Activated CD8-positive, alpha-beta memory T cell treated with anti-CD3 and anti-CD28 coated beads for 48 hours (primary cell): ENCODE data around the gene PAOX.
"Not testable (repeated sequence)": the region's sequence is repeated elsewhere in the genome, so short reads cannot be mapped to it uniquely, and the experiment has no call there.

Source experiments
- DNase-seq, 3 experiments: peaks; one replicate each; pipeline ENCODE4 v3.0.0-alpha.2; 2020; ENCODE audit warnings: low read depth in 2 of 3, low spot score in 2 of 3

PAOX gene

DNA sequence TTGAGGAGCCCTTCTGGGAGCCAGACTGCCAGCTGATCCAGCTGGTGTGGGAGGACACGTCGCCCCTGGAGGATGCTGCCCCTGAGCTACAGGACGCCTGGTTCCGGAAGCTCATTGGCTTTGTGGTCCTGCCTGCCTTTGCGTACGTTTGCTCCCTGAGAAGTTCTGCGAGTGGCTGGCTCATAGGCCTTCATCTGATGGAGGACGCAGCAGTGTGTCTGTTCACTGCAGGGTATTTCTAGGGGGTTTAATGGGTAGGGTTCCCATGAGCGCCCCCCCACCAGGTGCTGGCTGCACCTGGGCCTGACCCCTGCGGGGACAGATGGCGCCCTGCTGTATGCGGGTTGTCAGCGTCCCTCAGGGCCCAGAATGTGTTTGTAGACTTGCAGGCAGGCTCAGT is 5.0 kb downstream of the PAOX start:
- no peak for DNase-seq

DNA sequence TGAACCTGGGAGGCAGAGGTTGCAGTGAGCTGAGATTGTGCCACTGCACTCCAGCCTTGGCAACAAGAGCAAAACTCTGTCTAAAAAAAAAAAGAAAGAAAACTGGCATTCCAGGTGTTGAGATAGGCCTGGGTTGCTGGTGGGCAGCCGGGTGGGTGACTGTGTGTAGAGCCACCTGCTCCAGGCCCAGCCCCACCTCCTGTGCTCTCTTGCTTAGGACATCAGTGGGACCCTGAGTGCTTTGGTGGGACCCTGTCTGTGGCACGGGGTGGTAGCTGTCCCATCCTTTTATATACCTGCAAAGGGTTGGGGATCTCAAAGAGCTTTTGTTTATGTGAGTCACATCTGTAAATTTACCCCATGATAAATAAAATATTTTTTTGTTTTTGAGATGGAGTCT is 6.2 kb downstream of the PAOX start:
- DNase-seq, result no peak

DNA sequence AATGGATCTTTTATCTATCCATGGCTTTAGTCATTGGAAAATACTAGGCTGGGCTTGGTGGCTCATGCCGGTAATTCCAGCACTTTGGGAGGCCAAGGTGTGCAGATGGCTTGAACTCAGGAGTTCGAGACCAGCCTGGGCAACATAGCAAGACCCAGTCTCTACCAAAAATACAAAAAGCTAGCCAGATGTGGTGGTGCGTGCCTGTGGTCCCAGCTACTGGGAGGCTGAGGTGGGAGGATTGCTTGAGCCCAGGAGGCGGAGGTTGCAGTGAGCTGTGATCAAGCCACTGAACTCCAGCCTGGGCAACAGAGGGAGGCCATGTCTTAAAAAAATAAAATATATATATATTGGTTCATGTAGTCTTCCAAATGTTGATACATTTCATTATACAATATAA is 7.9 kb downstream of the PAOX start:
- DNase-seq, result not testable (repeated sequence)

- no peak for DNase-seq
These were observed 9.3 kb downstream of the PAOX start for GRCh38 chr10:133388236-133388972.

GRCh38 chr10:133388973-133389818 is 10.1 kb downstream of the PAOX start:
- no peak for DNase-seq

DNA sequence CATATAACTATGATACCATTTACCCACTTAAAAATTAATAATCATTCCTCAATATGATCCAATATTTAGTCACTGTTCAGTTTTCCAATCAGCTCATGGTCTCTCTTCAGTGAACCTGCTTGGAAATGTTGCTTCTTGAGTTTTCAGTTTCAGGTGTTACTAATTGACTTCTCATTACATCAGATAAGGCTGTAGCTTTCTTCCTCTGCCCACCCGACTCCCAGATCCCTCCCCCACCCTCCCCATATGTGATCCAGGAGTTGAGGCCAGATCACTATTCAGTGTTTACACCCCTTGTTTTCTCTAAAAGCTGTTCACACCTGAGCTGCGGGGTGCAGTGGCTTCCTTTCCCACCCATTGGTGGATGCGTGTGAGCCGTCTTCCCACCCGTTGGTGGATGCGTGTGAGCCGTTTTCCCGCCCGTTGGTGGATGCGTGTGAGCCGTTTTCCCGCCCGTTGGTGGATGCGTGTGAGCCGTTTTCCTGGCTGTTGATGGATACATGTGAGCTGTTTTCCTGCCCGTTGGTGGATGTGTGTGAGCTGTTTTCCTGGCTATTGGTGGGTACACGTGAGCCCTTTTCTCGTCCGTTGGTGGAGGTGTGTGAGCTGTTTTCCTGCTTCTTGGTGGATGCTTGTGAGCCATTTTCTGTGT is 11.7 kb downstream of the PAOX start:
- DNase-seq, result no peak

DNA sequence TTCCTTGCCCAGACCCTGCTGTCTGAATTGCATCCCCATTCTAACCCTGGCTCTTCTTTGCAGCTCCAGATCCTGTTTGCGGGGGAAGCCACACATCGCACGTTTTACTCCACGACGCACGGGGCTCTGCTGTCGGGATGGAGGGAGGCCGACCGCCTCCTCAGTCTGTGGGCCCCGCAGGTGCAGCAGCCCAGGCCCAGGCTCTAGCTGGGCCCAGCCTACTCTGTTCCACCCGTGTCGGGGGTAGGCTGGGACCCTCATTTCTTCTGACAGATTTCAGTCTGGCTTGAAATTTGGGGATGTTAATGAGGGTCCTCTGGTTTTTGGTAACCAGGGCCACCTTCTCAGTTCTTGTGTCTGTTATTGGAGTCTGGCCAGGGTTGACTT is 12.2 kb downstream of the PAOX start:
- DNase-seq, result no peak

GRCh38 chr10:133391761-133392518 is 12.9 kb downstream of the PAOX start:
- DNase-seq, result no peak

GRCh38 chr10:133393401-133394063 is 14.5 kb downstream of the PAOX start:
- no peak for DNase-seq

DNA sequence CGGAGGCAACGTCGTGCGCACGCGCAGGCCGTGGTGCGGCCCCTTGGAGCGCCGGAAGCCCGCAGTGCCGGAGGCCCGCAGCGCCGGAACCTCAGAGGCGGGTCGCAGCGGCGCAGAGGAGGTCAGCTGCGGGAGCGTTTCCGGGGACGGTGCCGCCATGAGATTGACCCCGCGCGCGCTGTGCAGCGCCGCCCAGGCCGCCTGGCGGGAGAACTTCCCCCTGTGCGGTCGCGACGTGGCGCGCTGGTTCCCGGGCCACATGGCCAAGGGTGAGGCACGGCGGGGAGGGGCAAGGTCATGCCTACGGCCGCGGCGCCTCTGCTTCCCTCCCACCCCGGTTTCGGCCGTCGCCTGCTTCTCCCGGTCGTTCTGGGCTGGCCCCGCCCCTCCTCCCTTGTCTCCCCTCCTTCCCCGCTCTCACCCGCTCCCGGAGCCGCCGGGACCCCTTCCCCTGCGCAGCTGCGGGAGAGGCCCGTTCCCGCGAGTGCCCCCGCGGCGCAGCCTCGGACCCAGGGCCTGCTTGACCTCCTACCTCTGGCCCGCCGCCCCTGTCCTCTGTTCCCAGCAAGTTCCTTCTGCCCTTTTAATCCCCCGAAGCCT is 15.1 kb downstream of the PAOX start, which contains the start of gene MTG1:
Gene MTG1, plus strand, starts transcription at position 94 of the 600 bp plus-strand sequence. Its CDS starts 64 bp downstream, at position 158.
- peak; percentile 72 to 94 (median 92) for DNase-seq

- DNase-seq, result no peak
These were observed 15.7 kb downstream of the PAOX start for GRCh38 chr10:133394801-133395221.

DNA sequence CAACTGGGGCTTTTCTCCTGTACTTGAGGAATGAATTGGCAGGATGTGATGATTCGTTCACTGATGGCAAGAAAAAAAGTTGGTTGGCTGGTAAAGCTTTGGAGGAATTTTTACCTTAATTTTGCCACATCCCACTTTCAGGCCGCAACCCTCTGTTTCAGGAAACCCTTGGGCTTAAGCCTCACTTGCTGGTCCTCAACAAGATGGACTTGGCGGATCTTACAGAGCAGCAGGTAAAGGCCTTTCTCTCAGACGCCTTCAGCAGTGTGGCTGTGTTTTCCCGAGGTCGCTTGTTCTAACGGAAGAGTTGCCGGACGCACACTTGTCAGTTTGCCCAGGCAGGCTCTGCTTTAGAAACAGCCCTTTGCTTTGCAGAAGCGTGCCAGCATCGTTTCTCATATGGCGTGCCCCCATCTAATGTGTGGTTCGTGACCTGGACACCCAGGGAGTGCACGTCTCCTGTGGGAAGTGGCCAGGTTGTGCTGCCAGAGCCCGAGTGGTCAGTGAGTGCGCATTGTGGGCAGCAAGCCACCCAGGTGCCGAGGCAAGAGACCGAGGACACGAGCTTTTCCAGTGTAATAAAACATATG is 17.1 kb downstream of the PAOX start:
- no peak for DNase-seq

DNA sequence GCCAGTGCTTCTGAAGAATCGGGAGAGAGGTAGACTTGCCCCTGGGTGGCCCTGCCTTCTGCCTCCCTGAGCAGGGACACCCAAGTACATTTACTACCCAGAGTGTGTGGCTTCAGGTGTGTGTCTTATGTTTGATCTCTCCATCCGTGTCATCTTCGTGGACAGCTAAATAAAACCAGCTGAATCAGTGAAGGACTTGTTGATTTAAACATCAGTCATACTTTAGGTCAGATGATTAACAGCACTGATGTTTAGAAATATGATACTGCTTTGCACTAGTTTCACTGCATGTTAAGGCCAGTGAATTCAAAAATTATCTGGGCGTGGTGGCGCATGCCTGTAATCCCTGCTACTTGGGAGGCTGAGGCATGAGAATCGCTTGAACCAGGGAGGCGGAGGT is 18.9 kb downstream of the PAOX start:
- no peak for DNase-seq

DNA sequence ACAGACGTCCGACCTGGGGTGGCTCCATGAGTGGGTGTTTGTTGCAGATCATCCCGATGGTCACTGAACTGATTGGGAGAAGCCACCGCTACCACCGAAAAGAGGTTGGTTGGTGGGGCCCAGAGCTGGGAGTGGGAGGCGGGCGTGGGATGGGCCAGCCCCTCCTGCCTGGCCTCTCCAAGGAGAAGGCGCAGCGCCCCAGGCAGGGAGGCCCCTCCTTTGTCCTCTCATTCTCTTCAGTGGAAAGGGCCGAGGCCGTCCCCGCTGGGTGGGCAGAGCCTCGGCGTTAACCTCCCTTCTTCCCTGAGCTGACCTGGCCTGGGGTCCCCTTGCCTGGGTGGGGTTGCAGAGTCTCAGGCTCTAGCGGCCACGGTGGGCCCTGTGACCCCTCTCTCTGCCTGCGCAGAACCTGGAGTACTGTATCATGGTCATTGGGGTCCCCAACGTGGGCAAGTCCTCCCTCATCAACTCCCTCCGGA is 20.1 kb downstream of the PAOX start:
- DNase-seq, result no peak

- no peak for DNase-seq
These were observed 21.8 kb downstream of the PAOX start for GRCh38 chr10:133400624-133401424.

DNA sequence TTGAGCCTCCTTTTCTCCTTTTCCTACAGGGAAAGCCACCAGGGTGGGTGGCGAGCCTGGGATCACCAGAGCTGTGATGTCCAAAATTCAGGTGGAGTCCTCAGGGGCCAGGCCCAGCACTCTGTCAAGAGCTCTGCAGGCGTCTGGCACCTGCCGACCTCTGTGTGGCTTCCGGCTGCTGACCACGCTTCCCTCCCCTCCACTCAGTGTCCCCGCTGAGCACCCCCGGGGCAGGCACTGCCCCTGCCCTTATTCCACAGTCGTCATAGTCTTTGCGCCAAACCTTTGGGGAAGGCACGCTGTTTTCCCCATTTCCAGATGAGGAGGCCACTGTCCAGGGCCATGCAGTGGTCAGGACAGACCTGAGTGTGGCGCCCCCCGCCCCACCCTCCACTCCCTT is 22.4 kb downstream of the PAOX start:
- DNase-seq, result no peak

GRCh38 chr10:133401981-133402725 is 23.1 kb downstream of the PAOX start:
- no peak for DNase-seq

GRCh38 chr10:133403359-133403758 is 24.3 kb downstream of the PAOX start:
- no peak for DNase-seq
